ENCODE measurements around the gene MYOCOS.
"Not testable (repeated sequence)": the region's sequence is repeated elsewhere in the genome, so short reads cannot be mapped to it uniquely, and the experiment has no call there.

Gene MYOCOS, protein sequence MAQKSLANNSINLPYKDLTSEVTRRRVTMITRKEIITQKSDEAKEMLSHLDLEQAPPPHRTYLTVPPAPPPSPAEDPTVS

DNA sequence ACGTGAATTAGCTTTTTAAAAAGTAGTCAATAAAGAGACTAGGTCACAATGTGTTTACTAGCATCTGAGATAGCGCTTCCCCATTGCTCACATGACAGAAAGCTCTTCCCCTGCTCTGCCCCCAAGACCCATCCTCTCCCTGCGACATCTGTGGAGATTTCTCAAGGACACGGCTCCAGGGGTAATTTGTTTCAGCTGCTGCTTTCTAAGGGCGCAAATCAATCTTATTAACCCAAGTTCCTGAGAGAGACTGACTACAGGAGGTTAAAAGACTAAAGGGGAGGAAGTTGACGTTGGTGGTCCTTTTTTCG lies at the start of gene MYOCOS:
Gene MYOCOS (plus strand): TSS at position 92 of the 311 bp plus-strand sequence. CDS start 1,641 bp downstream, outside the sequence.
- DNase-seq = no peak

DNA sequence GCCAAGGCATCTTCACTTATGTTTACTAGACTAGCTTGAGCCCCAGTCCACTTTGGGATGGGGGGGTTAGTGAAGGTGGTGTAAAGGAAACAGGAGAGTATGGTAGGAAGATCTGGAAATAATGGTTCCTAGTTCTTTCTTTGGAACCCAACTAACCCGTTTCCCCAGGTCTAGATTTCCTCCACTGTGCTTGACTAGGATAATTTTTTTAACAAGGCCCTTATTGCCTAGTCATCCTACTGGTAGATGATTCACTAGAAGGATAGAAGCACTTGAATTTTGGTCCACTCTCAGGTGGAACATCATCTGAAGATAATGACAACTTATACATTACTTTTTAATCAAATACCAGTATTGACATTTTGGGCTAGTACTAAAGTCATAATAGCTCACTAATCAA lies 45.9 kb upstream of the MYOCOS start:
- DNase-seq = no peak

DNA sequence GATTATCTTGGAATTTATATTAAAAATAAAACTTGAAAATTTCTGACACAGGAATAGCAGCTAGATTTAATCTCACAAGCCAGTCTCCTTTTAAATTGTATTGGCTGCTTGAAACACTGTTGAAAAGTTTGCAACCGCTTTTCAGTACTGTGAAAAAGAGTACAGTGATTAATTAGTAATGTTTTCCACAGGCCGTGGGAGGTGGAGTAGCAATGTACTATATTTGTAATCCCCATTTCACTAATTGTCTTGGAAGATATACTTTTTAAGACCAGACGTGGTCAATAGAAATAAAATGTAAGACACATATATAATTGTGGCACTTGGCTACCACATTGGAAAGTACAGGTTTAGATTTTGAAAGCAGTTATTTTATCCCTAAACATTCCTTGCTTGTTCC lies 40.8 kb upstream of the MYOCOS start:
- DNase-seq = no peak

DNA sequence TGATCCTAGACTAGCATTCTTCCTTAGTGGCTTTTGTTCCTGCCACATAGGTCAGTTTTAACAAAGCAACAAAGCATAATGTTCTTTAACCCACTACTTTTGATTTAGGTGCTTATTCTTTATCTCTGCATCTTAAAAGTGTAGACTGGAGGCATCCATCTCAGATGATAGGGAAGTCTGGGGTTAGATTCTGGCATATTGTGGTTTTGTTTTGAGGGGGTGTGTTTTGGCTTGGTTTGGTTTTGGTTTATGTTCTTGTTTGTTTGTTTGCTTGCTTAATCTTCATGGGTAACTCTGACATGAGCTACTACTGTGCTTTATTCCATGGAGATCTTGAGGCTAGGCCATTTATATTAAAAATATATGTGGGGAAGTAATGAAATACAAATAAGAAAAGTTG lies 40.3 kb upstream of the MYOCOS start:
- DNase-seq = no peak

DNA sequence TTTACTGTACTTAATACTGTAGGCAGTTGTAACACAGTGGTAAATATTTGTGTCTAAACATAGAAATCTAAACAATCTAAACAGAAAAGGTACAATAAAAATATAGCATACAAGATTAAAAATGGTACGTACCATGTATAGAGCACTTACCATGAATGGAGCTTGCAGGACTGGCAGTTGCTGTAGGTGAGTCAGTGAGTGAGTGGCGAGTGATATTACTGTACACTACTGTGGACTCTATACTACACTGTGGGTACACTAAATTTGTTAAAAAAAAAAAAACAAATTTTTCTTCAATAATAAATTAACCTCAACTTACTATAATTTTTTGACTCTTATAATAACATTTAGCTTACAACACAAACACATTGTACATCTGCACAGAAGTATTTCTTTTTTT lies 39.5 kb upstream of the MYOCOS start:
- no peak for DNase-seq

DNA sequence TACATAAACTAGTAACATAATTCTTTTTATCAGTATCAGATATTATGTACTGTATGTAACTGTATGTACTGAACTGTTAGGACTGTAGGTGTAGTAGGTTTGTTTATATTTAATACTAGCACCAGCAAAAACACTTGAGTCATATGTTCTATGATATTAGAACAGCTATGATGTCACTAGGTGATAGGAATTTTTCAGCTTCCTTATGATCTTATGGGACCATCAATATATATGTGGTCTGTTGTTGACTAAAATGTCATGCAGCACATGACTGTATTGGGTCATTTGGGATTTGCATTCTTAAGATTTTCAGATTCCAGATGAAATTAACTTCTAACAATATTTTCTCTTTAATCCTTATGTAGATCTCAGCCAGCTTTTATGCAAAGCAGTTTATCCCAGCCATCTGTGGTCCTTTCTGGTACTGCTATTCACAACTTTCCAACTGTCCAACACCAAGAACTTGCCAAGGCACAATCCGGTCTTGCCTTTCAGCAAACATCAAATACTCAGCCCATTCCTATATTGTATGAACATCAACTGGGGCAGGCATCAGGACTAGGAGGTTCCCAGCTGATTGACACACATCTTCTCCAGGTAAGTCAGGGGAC lies 38.3 kb upstream of the MYOCOS start:
- peak in 1 of 2 experiments; percentile 2 for DNase-seq

DNA sequence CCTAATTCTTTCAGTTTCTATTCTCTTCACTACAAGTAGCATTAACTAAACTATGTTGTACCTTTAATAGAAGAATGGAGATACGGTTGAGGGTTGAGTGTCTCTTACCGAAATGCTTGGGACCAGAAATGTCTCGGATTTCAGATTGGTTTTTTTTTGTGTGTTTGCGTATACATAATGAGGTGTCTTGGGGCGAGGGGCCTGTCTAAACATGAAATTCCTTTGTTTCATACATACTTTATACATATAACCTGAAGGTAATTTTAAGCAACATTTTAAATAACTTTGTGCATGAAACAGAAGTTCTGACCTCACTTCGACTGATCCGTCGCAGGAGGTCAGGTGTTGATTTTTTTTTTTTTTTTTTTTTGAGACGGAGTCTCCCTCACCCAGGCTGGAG lies 36.3 kb upstream of the MYOCOS start:
- DNase-seq = no peak

DNA sequence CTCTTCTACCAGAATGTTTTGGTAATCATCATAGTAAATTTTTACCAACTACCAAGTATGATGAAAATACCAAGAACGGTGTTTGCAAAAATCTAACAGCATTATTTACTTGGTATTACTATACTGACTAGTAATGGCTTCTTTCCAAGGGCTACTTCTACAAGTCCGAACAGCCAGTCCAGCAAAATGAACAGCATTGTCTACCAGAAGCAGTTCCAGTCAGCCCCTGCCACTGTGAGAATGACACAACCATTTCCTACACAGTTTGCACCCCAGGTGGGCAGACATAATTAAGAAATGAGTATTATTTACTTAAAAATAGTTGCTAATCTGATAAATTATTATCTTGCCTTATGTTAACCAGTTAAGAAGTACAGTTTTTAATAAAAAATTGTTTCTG lies 33.8 kb upstream of the MYOCOS start:
- DNase-seq = no peak

DNA sequence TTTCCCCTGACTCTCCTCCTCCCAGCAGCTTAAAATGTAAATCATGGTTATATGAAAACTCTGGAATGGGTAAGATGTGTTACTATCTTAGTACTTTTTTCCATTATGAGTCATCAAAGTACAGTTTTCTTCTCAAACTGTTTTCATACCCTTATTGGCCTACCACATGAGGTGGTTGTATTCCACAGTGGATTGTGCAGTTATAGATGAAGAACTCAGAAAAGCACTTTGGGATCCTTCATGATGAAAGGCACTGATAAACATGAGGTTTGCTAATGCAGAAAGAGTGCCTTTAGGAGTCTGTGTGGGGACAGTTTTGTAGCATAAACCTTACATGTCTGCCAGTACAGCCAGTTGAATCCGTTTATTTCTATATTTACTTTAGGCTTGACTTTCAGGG lies 32.0 kb upstream of the MYOCOS start:
- DNase-seq = no peak

DNA sequence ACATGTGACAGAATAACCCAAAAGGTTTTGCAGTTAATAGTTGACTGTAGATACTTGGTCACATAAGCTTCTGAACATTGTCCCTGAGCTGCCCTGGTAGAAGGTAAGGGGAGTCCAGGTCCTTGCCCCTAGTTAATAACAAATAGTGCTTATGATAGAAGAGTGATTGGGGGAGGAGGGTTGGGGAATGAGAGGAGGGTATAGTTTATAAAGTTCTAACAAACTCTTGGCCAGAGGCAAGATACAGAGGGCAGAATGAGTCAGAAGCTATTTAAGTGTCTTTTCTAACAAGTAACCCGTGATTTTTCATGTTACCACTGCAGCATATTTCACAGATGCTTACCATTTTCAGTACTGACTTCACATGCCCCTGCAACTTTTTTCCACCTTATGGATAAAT lies 26.7 kb upstream of the MYOCOS start:
- no peak for DNase-seq

DNA sequence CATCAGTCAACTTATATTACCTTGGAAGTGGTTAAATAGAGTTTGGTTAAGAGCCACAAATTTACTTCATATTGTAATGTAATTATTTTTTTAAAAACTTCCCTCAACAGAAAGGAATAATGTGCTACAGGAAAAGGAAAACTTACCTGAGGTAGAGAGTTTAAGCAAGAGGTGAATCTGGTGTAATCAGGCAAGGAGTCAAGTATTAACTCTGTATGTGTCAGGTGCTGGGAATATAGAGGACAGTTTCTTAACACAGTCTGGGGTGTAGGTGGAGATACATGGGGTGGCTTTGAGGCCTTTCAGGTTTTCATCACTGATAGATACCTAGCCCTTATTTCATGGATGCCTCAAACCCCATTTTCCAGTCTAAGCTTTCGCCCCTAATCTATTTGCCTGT lies 25.9 kb upstream of the MYOCOS start:
- no peak for DNase-seq

DNA sequence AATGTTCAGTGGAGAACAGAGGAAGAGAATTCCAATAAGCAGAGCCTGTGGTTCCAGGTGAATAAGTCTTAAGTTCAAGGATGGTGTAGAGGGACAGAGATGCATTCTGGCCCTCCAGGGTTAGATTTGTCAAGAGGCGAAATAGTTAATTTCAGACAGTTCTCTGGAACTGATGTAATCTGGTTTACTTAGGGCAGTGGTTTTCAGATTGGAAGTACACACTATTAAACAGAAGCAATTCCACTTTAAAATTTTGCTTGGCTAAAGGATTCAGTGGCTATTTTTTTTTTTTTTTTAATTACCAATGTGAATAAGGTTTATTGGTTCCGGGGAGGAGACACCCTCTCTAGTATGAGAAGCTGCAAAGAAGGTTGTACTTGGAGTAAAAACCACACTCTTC lies 25.3 kb upstream of the MYOCOS start:
- no peak for DNase-seq

DNA sequence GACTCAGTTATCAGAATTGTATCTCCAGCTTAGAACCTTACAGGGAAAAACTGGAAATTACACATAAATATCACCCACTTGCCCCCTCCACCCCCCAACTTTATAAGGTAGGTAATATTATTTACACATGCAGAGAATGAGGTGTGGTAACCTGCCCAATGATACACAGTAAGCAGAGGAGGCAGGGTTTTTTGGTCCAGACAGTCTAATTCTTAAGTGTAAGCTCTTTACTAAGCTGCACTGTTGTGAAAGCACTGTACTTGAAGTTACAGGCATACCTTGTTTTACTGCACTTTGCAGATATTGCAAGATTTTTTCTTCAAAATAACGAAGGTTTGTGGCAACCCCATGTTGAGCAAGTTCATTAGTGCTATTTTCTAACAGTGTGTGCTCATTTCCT lies 24.8 kb upstream of the MYOCOS start:
- DNase-seq = no peak

DNA sequence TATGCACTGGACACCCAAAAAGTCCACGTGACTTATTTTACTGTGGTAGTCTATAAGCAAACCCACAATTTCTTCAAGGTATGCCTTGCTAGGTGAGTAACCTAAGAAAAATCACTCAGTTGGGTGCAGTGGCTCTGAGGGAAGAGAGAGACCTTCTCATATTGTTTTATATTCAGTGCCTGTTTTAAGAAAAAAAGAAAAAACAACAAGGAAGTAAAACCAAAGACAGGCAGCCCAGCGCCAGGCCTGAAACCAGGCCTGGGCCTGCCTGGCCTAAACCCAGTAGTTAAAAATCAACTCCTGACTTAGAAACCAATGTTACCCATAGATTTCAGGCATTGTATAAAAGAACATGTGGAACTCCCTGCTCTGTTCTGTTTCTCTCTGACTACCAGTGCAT lies 21.7 kb upstream of the MYOCOS start:
- not testable (repeated sequence) for DNase-seq

DNA sequence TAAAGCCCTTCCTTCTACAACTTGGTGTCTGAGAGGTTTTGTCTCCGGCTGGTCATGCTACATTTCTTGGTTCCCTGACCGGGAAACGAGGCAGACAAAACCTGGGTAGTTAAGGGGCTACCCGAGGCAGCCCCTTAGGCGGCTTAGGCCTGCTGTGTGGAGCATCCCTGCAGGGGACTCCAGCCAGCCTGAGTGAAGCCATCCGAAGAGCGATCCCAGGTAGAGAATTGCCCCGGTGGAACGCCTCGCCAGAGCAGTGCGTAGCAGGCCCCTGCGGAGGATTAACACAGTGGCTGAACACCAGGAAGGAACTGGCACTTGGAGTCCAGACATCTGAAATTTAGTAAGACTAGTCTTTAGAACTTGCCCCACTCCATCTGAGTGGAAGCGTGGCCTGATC lies 21.2 kb upstream of the MYOCOS start:
- DNase-seq = no peak

DNA sequence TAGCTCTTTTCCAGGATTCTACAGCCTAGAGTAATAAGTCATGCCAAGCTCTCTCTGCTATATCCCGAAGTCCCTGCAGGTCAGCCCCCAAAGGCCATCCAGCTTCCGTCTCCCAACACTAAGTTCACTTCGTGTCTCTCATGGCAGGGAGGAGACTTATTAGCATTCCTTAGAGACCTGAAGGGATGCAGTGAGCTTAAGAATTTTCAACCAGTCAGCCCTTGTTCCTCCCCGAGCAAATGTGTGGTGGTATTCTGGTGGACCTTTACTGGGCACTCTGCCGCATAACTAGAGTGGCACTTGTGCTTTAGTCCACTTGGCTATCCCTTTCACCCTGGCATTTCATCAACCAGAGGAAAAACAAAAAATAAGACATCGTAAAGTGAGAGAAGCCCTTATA lies 19.0 kb upstream of the MYOCOS start:
- DNase-seq = not testable (repeated sequence)

DNA sequence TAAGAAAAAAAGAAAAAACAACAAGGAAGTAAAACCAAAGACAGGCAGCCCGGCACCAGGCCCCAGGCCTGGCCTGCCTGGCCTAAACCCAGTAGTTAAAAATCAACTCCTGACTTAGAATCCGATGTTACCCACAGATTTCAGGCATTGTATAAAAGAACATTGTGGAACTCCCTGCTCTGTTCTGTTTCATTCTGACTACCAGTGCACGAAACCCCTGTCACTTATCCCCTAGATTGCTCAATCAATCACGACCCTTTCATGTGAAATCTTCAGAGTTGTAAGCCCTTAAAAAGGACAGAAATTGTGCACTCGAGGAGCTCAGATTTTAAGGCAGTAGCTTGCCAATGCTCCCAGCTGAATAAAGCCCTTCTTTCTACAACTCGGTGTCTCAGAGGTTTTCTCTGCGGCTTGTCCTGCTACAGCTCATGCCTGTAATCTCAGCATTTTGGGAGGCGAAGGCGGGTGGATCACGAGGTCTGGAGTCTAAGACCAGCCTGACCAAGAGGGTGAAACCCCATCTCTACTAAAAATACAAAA lies 15.6 kb upstream of the MYOCOS start:
- no peak for DNase-seq

DNA sequence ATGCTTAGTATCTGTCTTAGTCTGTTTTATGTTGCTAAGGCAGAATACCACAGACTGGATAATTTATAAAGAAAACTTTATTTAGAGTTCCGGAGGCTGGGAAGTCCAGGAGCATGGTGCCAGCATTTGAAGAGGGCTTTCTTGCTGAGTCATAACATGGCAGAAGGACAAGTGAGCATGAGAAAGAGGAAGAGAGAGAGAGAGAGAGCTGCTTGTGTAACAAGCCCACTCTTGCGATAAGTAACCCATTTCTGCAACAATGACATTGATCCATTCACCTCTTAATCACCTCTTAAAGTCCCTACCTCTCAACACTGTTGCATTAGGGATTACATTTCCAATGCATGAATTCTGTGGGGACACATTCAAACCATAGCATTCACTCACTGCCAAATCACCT lies 11.7 kb upstream of the MYOCOS start:
- no peak for DNase-seq

DNA sequence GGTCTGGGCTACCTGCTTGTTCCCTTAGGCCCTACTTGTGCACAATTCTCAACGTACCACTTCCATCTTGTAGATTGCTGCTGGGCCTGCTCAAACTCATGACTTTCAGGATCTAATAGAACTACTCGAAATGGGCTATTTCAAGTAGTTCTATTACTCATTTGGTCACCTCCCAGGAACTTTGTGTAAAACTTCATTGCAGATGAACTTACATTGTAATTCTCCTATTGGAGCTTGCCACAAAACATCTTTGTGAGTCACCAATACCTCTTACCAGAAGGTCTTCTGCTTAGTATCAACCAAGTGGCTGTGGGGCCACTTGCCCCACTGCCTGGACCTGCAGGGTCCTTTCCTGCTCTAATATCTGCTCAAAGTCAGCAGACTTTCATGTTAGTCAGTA lies 10.7 kb upstream of the MYOCOS start:
- no peak for DNase-seq

DNA sequence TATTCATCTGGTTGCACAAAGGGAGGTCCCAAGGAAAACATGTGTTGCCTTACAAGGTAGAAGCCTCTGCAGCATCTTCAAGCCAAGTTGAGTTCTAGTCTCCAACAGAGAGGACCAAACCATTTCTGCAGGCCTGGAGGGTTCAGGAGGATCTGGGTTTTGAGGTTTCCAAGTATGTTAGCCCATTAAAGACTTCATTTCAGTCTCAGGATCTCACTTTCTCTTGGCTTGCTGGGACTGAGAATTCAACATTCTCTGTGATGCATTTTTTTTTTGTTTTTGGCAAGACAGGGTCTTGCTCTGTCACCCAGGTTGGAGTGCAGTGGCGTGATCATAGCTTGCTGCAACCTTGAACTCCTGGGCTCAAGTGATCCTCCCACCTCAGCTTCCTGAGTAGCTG lies 8.8 kb upstream of the MYOCOS start:
- no peak for DNase-seq

DNA sequence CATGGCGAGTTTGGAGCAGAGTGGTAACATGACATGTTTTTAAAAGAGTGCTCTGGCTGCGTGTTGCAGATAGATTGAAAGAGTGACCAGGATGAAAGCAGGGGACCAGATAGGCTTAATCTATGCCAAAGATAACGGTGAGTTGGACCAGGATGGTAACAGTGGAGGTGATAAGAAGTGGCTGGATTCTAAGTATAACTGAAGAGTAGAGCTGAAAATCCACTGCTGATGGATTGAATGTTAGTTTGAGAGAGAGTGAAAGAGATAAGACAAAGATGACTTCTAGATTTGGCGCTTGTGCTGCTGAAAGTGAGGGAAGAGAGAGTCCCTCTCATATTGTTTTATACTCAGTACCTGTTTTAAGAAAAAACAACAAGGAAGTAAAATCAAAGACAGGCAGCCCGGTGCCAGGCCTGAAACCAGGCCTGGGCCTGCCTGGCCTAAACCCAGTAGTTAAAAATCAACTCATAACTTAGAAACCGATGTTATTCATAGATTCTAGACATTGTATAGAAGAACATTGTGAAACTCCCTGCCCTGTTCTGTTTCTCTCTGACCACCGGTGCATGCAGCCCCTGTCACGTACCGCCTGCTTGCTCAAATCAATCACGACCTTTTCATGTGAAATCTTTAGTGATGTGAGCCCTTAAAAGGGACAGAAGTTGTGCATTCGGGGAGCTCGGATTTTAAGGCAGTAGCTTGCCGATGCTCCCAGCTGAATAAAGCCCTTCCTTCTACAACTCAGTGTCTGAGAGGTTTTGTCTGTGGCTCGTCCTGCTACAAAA lies 6.7 kb upstream of the MYOCOS start:
- DNase-seq = not testable (repeated sequence)

DNA sequence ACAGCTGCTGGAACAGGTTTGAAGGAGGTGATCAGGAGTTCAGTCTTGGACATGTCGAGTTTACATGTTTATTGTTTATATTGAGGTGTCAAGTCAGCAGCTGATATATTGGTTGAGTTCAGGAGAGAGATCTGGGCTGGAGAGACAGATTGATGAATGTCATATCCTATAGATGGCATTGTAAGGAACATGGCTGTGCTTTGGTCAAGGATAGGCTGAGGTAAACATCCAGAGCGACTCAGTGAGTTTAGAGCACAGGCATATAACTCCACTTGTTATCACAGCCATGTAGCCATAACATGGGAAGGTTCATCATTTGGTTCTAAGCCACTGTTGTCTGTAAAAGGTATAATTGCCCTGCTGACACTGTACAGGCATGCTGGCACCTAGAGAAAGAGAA lies 5.5 kb upstream of the MYOCOS start:
- DNase-seq = no peak

DNA sequence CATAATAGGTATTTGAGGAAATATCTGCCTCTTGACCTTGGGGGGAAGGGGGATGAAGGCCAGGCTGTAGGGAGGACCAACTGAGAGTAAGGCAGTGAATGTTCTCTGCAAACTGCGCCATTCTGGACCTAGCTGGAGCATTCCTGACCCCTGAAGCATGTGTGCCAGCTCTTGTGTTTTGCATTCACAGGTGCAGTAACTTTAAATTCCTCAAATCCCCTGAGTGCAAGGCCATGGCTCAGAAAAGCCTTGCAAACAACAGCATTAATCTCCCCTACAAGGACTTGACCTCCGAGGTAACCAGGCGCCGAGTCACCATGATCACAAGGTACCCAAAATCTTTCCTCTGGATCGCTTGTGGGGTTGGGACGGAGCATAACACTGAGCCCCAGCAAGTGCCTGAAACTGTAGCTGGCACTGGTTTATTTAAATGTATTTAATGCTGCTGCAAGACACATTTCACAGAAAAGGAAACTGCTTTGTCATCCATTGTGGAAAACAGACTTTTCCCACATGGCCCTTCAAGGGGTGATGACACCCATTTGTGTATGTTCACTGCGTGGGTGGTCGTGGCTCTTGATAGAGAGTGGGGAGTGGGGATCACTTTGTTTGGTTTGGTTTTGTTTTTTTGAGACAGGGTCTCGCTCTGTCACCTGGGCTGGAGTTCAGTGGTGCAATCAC lies 1.7 kb downstream of the MYOCOS start:
- no peak for DNase-seq

DNA sequence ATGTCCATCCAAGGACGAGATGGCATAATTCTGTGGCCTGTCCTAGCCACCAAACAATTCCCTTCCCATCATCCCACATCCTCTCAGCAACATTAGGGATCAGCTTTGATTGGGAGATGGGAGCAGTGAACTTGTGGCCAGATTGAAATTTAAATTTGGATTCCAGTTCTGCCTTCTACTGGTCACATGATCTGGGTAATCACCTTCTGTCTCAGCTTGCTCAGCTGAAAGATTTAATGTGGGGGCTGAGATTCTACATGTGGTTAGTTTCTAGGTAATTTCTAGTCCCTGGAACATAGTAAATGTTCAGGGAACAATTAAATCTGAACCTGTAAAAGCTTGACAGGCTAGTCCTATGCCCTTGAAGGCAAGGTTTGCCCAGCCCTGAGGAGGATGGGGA lies 3.2 kb downstream of the MYOCOS start:
- DNase-seq = peak in 1 of 2 experiments; percentile 8
